Ovary (tissue), 9 donors: ENCODE results near the gene CCR1. TPM values are rescaled to one million over a fixed set of nuclear protein-coding genes. Genes with fewer than 3 reads are reported as not detected.

Source experiments
- polyA plus RNA-seq, 2 donors: library from polyadenylated mRNA; stranded (reverse); fragments of 200-250 nt in 1 of 2; fragments of 350-450 nt in 1 of 2; fragmentation: Illumina TruSeq in 1 of 2; extraction: RNeasy Lipid Tissue Mini Kit (QIAGEN cat#74804) in 1 of 2; gene quantifications; one replicate each; pipeline ENCODE4 v1.2.3, GENCODE V29; 2013 to 2014
- total RNA-seq, 7 donors: library from RNA; depleted of rRNA in 2 of 7; stranded (reverse); fragments of >200 nt in 2 of 7; fragmentation: NEBNext Ultra II Directional in 3 of 7; extraction: Animal tissue kit (Norgen Biotek cat#: 25700) in 3 of 7; gene quantifications; one replicate each; pipeline versions ENCODE4 v1.1.0 to v1.2.4, GENCODE V29; 2016 to 2023
- donor health status: DM: no; HTN: no; CAD: no; lungs with moderate emphysema.
- donor health status: DM: no; HTN: no; CAD: no.
- donor health status: Bipolar disorder and iron deficiency.
- donor health status: DM: yes; HTN: yes; CAD: no.
- donor health status: DM: no; HTN: no; CAD: no.
- donor health status: DM: yes; HTN: yes; CAD: no.

Gene CCR1
- total and polyA plus RNA-seq, 9 donors: 2.1 to 14.6 (median 3.5) TPM

Other genes starting within 250 kb of the CCR1 start
- gene FYCO1, start 212.5 kb downstream of the CCR1 start, total RNA-seq: 10 to 100 TPM; 30.2 to 81.0 (median 52.8) TPM
- 10 to 100 TPM; 32.0 to 61.0 TPM for gene FYCO1, start 212.5 kb downstream of the CCR1 start, polyA plus RNA-seq
- under 1 TPM in 5 of 7 donors, not detected in 2; under 0.01 to 0.18 (median 0.05) TPM for gene XCR1, start 180.8 kb downstream of the CCR1 start, total RNA-seq
- gene XCR1, start 180.8 kb downstream of the CCR1 start, polyA plus RNA-seq: 1 to 10 TPM in 1 of 2 donors, under 1 TPM in 1; 0.04 to 1.2 TPM
- gene CCR3, start 34.1 kb upstream of the CCR1 start, total RNA-seq: not detected
- not detected for gene CCR3, start 34.1 kb upstream of the CCR1 start, polyA plus RNA-seq
- gene CCR2, start 145.8 kb upstream of the CCR1 start, total RNA-seq: 1 to 10 TPM in 1 of 7 donors, under 1 TPM in 6; 0.34 to 1.8 (median 0.43) TPM
- gene CCR2, start 145.8 kb upstream of the CCR1 start, polyA plus RNA-seq: 1 to 10 TPM in 1 of 2 donors, under 1 TPM in 1; 0.40 to 6.0 TPM
- gene CCR5, start 162.6 kb upstream of the CCR1 start, total RNA-seq: 1 to 10 TPM in 3 of 7 donors, under 1 TPM in 4; 0.23 to 2.1 (median 0.92) TPM
- gene CCR5, start 162.6 kb upstream of the CCR1 start, polyA plus RNA-seq: 1 to 10 TPM in 1 of 2 donors, under 1 TPM in 1; 0.45 to 7.4 TPM
- gene CCRL2, start 198.9 kb upstream of the CCR1 start, total RNA-seq: 1 to 10 TPM in 3 of 7 donors, under 1 TPM in 3, not detected in 1; 0.72 to 4.4 (median 1.0) TPM
- gene CCRL2, start 198.9 kb upstream of the CCR1 start, polyA plus RNA-seq: 1 to 10 TPM; 1.2 to 5.4 TPM